Stimulated activated CD4-positive, alpha-beta T cell treated with anti-CD3 and anti-CD28 coated beads, Interleukin-15, amount 100 ng/mL, for 48 hours (primary cell): ENCODE data around the gene C3.
"Not testable (repeated sequence)": the region's sequence is repeated elsewhere in the genome, so short reads cannot be mapped to it uniquely, and the experiment has no call there.

Experiments used
- DNase-seq, 2 donors: peaks; one replicate each; pipeline ENCODE4 v3.0.0-alpha.2; 2020; ENCODE audit warnings: low read depth in 2 of 2

C3 gene

DNA sequence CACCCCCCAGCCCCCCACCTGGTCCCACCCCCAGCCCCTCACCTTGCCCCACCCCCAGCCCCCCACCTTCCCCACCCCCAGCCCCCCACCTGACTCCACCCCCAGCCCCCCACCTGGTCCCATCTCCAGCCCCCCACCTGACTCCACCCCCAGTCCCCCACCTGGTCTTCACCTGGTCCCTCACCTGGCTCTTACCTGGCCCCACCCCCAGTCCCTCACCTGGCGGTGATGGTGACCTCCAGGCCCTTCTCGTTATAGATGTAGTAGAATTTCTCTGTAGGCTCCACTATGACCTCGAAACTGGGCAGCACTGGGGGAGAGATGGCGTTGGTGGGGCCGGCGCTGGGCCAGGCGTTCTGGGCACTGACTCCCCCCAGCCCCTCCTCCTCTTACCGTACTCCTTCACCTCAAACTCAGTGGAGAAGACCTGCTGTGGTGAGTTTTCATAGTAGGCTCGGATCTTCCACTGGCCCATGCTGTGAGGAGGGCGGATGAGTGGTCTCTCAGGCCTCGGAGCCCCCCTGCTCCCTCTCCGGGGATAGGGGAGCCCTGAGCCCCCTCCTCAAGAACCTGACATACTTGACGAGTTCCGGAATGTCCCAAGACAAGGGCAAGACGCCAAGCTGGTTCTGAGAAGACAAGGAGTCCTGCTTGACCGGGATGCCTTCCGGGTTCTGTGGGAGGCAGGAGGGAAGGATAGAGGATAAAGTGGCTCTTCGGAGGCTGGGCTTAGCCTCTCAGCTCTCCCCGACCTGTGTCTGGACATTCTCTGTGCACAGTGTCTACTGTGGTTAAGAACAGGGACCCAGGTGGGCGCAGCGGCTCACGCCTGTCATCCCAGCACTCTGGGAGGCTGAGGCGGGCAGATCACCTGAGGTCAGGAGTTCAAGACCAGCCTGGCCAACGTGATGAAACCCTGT is 6.4 kb downstream of the C3 start:
- no peak for DNase-seq

DNA sequence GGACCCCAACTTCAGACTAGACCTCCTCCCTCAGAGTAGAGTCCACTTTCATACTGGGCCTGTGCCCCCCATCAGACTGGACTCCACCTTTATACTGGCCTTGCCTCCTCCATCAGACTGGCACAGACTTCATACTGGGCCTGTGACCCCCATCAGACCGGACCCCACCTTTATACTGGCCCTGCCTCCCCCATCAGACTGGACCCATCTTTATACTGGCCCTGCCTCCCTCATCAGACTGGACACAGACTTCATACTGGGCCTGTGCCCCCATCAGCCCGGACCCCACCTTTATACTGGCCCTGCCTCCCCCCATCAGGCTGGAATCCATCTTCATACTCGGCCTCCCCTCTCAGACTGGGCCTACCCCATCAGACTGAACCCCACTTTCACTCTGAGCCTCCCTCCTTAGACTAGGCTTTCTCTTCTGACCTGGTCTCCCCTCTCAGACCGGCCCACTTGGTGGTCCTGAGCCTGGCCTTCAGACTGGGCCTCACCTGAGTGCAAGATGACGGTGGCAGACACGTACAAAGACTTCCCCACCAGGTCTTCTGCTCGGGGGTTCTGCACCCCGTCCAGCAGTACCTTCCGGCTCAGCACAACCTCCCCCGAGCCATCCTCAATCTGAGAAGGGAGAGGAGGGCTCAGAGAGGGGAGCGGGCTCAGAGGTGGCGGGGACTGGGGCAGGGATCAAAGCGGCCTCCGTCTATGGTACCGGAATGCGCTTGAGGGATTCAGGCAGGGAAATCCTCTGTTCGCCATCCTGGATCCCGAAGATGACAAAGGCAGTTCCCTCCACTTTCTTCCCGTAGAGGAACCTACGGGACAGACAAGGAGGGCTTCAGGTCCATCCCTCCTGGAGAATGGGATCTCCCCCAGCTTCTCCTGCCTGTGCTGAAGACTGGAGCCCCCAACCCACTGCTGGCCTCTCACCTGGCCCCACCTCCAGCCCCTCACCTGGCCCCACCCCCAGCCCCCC is 7.5 kb downstream of the C3 start:
- DNase-seq = no peak

GRCh38 chr19:6712231-6712630 is 8.2 kb downstream of the C3 start:
- DNase-seq = no peak

DNA sequence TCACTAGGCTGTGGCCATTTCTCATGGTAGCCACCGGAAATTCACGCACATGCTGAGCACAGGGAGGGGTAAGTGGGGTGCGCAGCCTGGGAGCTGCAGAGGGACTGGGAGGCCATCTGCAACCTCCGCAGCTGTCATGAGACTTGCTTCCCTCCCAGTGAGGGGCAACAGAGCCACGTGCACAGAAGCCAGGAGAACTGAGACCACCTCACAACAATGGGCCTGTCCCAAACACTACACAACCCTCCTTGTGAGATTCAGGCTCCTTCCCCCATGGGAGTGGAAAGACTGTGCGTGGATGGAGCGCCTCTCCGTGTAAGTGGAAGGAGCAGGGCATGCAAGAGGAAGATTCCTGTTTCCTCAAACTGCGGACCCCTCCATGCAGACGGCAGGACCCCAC is 8.8 kb downstream of the C3 start:
- no peak for DNase-seq

GRCh38 chr19:6711078-6711361 is 9.4 kb downstream of the C3 start:
- DNase-seq = no peak

- DNase-seq = no peak
Measured at GRCh38 chr19:6710273-6711077, 10.0 kb downstream of the C3 start.

DNA sequence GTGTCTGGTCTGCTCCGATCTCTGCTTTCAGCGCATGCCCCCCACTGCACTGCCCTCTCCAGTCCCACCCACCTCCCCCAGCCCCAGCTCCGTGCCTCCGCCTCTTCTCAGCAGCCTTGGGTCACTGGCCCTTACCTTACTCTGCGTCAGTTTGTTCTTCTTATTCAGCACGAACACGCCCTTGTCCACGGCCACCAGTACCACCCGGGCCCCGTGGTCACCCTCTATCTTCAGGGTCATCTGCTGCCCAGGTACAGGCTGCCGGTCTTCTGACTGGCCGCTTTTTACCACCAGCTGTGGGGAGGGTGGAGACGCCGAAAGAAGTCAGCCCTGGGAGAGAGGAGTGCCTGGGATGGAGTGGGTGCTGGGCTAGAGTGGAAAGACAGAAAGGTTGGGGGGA is 10.9 kb downstream of the C3 start:
- DNase-seq = no peak

GRCh38 chr19:6708913-6709312 is 11.5 kb downstream of the C3 start:
- DNase-seq = not testable (repeated sequence)

- DNase-seq = no peak
Measured at GRCh38 chr19:6708346-6708745, 12.1 kb downstream of the C3 start.

- DNase-seq = no peak
Measured at GRCh38 chr19:6707658-6708018, 12.8 kb downstream of the C3 start.

DNA sequence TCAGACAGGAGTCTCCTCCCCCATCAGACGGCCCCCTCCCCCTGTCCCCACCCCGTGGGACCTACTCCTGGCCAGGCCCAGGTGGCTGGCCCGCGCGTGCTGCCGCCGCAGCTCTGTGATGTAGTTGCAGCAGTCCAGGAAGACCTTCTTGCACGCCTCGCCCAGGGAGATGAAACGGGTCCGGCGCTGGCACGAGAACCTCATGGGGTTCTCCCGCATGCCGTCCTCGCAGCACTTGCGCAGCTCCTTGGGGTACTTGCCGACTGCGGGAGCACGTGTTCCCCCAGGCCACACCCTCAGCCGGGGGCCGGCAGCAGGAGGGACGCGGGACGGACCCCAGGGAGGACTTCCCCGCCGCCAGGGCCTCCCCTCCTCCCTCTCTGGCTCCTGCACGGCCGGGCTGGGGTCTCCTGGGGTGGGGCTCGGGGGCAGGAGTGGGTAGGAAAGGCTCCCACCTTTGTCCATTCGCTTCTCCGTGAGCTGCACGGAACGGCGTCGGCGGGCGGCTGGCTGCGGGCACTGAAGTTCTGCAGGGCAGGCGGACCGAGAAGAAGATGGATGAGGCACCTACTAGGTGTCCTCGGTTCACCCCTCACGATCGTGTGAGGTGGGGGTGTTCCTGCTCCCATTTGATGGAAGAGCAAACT is 13.3 kb downstream of the C3 start:
- no peak for DNase-seq

- no peak for DNase-seq
Measured at GRCh38 chr19:6706633-6706958, 13.9 kb downstream of the C3 start.

DNA sequence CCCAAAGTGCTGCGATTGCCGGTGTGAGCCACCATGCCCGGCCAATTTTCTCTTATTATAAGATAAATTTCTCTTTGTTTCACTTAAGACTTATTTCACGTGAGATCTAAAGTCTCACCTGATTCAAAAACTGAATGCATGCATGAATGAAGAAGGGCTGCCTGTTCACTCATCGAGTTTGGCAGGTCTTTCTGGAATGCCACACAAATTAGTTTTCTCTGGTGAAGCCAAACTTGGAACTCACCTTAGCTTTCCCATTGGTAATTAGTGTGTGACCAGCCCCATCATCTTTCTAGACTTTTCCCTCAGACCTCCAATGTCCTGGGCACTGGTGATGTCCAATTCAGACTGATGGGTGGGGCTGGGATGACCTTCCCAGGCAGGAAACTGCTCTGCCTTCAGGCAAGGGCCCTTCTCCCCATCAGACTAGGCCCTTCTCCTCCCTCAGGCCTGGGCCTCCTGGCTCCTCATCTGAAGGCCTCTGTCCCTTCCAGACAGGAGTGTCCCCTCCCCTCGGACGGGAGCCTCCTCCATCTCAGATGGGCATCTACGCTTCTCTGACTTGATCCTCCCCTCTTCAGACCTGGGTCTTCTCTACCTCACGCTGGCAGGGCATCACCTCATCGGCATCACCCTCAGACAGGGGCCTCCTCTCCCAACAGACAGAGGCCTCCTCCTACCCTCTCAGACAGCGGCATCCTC is 14.4 kb downstream of the C3 start:
- DNase-seq = no peak

GRCh38 chr19:6700586-6701316 is 19.7 kb downstream of the C3 start:
- no peak for DNase-seq

DNA sequence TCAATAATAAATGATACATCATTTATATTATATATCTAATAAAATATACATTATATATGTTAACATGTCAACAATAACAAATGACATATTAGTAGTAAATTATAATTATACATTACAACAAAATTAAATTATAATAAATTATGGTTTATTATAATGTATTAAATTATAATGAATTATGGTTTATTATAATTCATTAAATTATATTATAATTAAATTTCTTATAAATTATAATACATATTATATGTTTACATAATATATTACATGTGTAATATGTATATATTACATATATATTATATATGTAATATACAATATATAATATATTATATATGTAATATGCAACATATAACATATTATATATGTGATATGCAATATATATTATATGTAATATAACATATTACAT is 20.5 kb downstream of the C3 start:
- DNase-seq = no peak

GRCh38 chr19:6697291-6697690 is 23.2 kb downstream of the C3 start:
- no peak for DNase-seq

- no peak for DNase-seq
Measured at GRCh38 chr19:6696239-6696820, 24.1 kb downstream of the C3 start.

GRCh38 chr19:6694147-6694815 is 26.2 kb downstream of the C3 start:
- no peak for DNase-seq

DNA sequence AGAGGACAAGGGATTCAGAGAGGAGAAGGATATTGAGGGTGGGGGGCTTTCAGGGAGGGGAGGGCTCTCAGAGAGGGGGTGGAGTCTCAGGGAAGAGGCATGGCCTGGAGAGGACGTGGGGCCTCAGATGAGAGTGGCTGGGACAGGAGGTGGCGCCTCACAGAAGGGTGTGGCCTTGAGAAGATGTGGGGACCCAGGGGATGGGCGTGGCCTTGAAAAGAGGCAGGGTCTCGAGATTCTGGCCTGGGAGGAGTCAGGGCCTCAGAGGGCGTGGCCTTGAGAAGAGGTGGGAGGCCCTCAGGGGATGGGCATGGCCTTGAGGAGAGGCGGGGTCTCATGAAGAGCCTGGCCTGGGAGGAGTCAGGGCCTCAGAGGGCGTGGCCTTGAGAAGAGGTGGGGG is 26.8 kb downstream of the C3 start:
- no peak for DNase-seq
